Astrocyte (in vitro differentiated cells and primary cell): ENCODE results near the gene CTTNBP2. TPM values are rescaled to one million over a fixed set of nuclear protein-coding genes. Genes with fewer than 3 reads are reported as not detected.

Experiments
- DNase-seq: peaks from one replicate; pipeline ENCODE4 v3.0.0-alpha.2; 2010; ENCODE audit warnings: low read depth
- FAIRE-seq: peaks from 2 replicates; lab custom pipeline; 2011; peaks lifted over from hg19 to GRCh38; lab: Jason Lieb, UNC
- H2AFZ ChIP-seq: 2 replicates; pipeline ENCODE4 v1.6.0; 2012; ENCODE audit warnings: low read depth, low read length, inconsistent platforms
- H3K27ac ChIP-seq: 2 replicates; pipeline ENCODE4 v1.5.1; 2011; ENCODE audit warnings: low read depth, low read length, inconsistent platforms
- H3K27me3 ChIP-seq: 2 replicates; pipeline ENCODE4 v1.6.0; 2011; ENCODE audit warnings: low read length, inconsistent platforms; ENCODE audit not compliant: insufficient read depth
- H3K36me3 ChIP-seq: 2 replicates; pipeline ENCODE4 v1.5.1; 2011; ENCODE audit warnings: low read length, inconsistent platforms; ENCODE audit not compliant: insufficient read depth
- H3K4me1 ChIP-seq: 2 replicates; pipeline ENCODE4 v1.5.1; 2011; ENCODE audit warnings: low read length, inconsistent platforms; ENCODE audit not compliant: insufficient read depth
- H3K4me2 ChIP-seq: 2 replicates; pipeline ENCODE4 v1.6.0; 2012; ENCODE audit warnings: low read length, inconsistent platforms
- H3K4me3 ChIP-seq: 2 replicates; pipeline ENCODE4 v1.5.1; 2011; ENCODE audit warnings: low read depth, mild to moderate bottlenecking, low read length, inconsistent platforms; ENCODE audit not compliant: insufficient read depth
- H3K79me2 ChIP-seq: 2 replicates; pipeline ENCODE4 v1.6.0; 2012; ENCODE audit warnings: mild to moderate bottlenecking, low read length, inconsistent platforms; ENCODE audit not compliant: insufficient read depth
- H3K9ac ChIP-seq: 2 replicates; pipeline ENCODE4 v1.6.0; 2012; ENCODE audit warnings: mild to moderate bottlenecking, low read length, inconsistent platforms
- H3K9me3 ChIP-seq: 2 replicates; pipeline ENCODE4 v1.5.1; 2012; ENCODE audit warnings: low read depth, mild to moderate bottlenecking, low read length, inconsistent platforms; ENCODE audit not compliant: insufficient read depth
- H4K20me1 ChIP-seq: 2 replicates; pipeline ENCODE4 v1.6.0; 2012; ENCODE audit warnings: low read length, inconsistent platforms; ENCODE audit not compliant: insufficient read depth
- H3K27ac Mint-ChIP-seq: one replicate; pipeline ENCODE4 v1.8.0; 2021; ENCODE audit warnings: mild to moderate bottlenecking, mixed read lengths; ENCODE audit not compliant: unreplicated experiment
- H3K27me3 Mint-ChIP-seq: one replicate; pipeline ENCODE4 v1.8.0; 2021; ENCODE audit warnings: low read depth, mixed read lengths; ENCODE audit not compliant: unreplicated experiment
- H3K36me3 Mint-ChIP-seq: one replicate; pipeline ENCODE4 v1.8.0; 2021; ENCODE audit warnings: low read depth, mixed read lengths; ENCODE audit not compliant: unreplicated experiment
- H3K4me1 Mint-ChIP-seq: one replicate; pipeline ENCODE4 v1.8.0; 2021; ENCODE audit warnings: low read depth, mixed read lengths; ENCODE audit not compliant: unreplicated experiment
- H3K4me3 Mint-ChIP-seq: one replicate; pipeline ENCODE4 v1.8.0; 2021; ENCODE audit warnings: mild to moderate bottlenecking, moderate library complexity, mixed read lengths; ENCODE audit not compliant: unreplicated experiment
- H3K9me3 Mint-ChIP-seq: one replicate; pipeline ENCODE4 v1.8.0; 2021; ENCODE audit warnings: mild to moderate bottlenecking, mixed read lengths; ENCODE audit not compliant: unreplicated experiment
- CTCF ChIP-seq: IDR thresholded peaks from 2 replicates; pipeline ENCODE4 v1.5.1; 2011; ENCODE audit warnings: low read depth, mild to moderate bottlenecking, inconsistent platforms, low read length, moderate library complexity; ENCODE audit not compliant: insufficient read depth
- EZH2 ChIP-seq: IDR thresholded peaks from 2 replicates; pipeline ENCODE4 v1.6.1; 2012; ENCODE audit warnings: mild to moderate bottlenecking, low read length, inconsistent platforms; ENCODE audit not compliant: insufficient read depth
- total RNA-seq: library from RNA; stranded (reverse); gene quantifications from 2 replicates; pipeline ENCODE4 v1.2.1, GENCODE V29; 2021

The CTTNBP2 gene
- total RNA-seq, 1 donor from 2014 or later, result 4.9 TPM

GRCh38 chr7:117858712-117859111 is 14.5 kb downstream of the CTTNBP2 start:
- DNase-seq, result no peak

GRCh38 chr7:117857718-117858117 is 15.5 kb downstream of the CTTNBP2 start:
- no peak overlapping the region for H3K4me2 ChIP-seq
- H3K36me3 ChIP-seq, result no peaks in the 10 kb centered on the region
- peak overlapping the region; percentile 42 for H3K27ac Mint-ChIP-seq
- DNase-seq (no peak), FAIRE-seq (no peak)
- H4K20me1 ChIP-seq, result no peaks in the 10 kb centered on the region
- TF ChIP-seq EZH2, result no peak
- TF ChIP-seq CTCF, result no peak
- no peaks in the 10 kb centered on the region for H3K36me3 Mint-ChIP-seq
- no peak overlapping the region for H2AFZ ChIP-seq
- H3K4me3 ChIP-seq, result no peak overlapping the region
- no peaks in the 10 kb centered on the region for H3K9me3 ChIP-seq
- no peaks in the 10 kb centered on the region for H3K27me3 Mint-ChIP-seq
- H3K9ac ChIP-seq, result no peak overlapping the region
- H3K4me1 ChIP-seq, result no peaks in the 10 kb centered on the region
- H3K27me3 ChIP-seq, result no peaks in the 10 kb centered on the region
- H3K79me2 ChIP-seq, result no peaks in the 10 kb centered on the region
- peaks cover 3% of the 10 kb centered on the region for H3K4me1 Mint-ChIP-seq
- no peaks in the 10 kb centered on the region for H3K9me3 Mint-ChIP-seq
- no peak overlapping the region for H3K4me3 Mint-ChIP-seq
- H3K27ac ChIP-seq, result no peak overlapping the region

More at GRCh38 chr7:117858712-117859111, 14.5 kb downstream of the CTTNBP2 start:
- Mint-ChIP-seq H3K4me3 (no peak overlapping the region), H3K4me1 (peaks cover 3% of the 10 kb centered on the region), H3K36me3 (no peaks in the 10 kb centered on the region), H3K27ac (no peak overlapping the region), H3K27me3 (no peaks in the 10 kb centered on the region), H3K9me3 (no peaks in the 10 kb centered on the region)
- Histone ChIP-seq H3K9me3 (no peaks in the 10 kb centered on the region), H3K4me3 (no peak overlapping the region), H3K9ac (no peak overlapping the region), H4K20me1 (no peaks in the 10 kb centered on the region), H3K27ac (no peak overlapping the region), H3K4me2 (no peak overlapping the region), H3K79me2 (no peaks in the 10 kb centered on the region), H3K4me1 (no peaks in the 10 kb centered on the region), H2AFZ (no peak overlapping the region), H3K36me3 (no peaks in the 10 kb centered on the region), H3K27me3 (no peaks in the 10 kb centered on the region)
- TF ChIP-seq CTCF (no peak), EZH2 (no peak)
- FAIRE-seq, result no peak

GRCh38 chr7:117856196-117856595 is 17.0 kb downstream of the CTTNBP2 start:
- Histone ChIP-seq H3K36me3 (no peaks in the 10 kb centered on the region), H3K9me3 (no peaks in the 10 kb centered on the region), H3K4me1 (no peaks in the 10 kb centered on the region), H3K27ac (no peak overlapping the region), H3K27me3 (no peaks in the 10 kb centered on the region), H3K4me3 (no peak overlapping the region), H4K20me1 (no peaks in the 10 kb centered on the region), H3K4me2 (no peak overlapping the region), H3K9ac (no peak overlapping the region), H2AFZ (no peak overlapping the region), H3K79me2 (no peaks in the 10 kb centered on the region)
- Mint-ChIP-seq H3K4me1 (peaks cover 3% of the 10 kb centered on the region), H3K36me3 (no peaks in the 10 kb centered on the region), H3K4me3 (no peak overlapping the region), H3K9me3 (no peaks in the 10 kb centered on the region), H3K27ac (no peak overlapping the region), H3K27me3 (no peaks in the 10 kb centered on the region)
- DNase-seq (no peak), FAIRE-seq (no peak)
- no peak for TF ChIP-seq EZH2
- no peak for TF ChIP-seq CTCF
